ENCODE results near the gene CHCHD6. TPM values are rescaled to one million over a fixed set of nuclear protein-coding genes. Genes with fewer than 3 reads are reported as not detected.

CHCHD6 gene
- total and polyA plus RNA-seq, 2 donors (not counting 3 experiments of a cell fraction or from before 2014, with no cell fraction given) = 8.4 to 10.1 TPM

- no peak overlapping the region for H3K4me3 ChIP-seq (replicated peaks in 1 of 3; ENCODE audit: insufficient read depth in 1 of 3, low read depth in 1 of 3, low read length in 3 of 3)
- H3K9ac ChIP-seq (replicated peaks; ENCODE audit: extremely low read depth, insufficient read depth, low read length) = no peak overlapping the region
- BruUV-seq (replicated peaks) = no TSS peak
- H3K9me3 ChIP-seq (replicated peaks; ENCODE audit: control insufficient read depth, insufficient read depth, low read length) = no peaks in the 10 kb centered on the region
- H3K27me3 ChIP-seq (ENCODE audit: control insufficient read depth in 2 of 2, insufficient read depth in 2 of 2, low read length in 2 of 2) = no peaks in the 10 kb centered on the region
- H4K20me1 ChIP-seq (replicated peaks; ENCODE audit: control insufficient read depth, extremely low read depth, insufficient read depth, low read length) = no peaks in the 10 kb centered on the region
- TF ChIP-seq POLR2AphosphoS5 (IDR thresholded peaks at IDR 0.05; ENCODE audit: insufficient read depth, low read depth, low read length) (no peak), GATA2 (IDR thresholded peaks at IDR 0.05; ENCODE audit: insufficient read depth, insufficient read length, low read depth, low read length) (no peak), POLR2A (IDR thresholded peaks at IDR 0.05; ENCODE audit: low read depth, low read length) (no peak), FOS (IDR thresholded peaks at IDR 0.05; ENCODE audit: borderline replicate concordance, insufficient read depth, low read length) (no peak), JUN (IDR thresholded peaks at IDR 0.05; ENCODE audit: borderline replicate concordance, insufficient read depth, insufficient read length, low read depth) (no peak), EZH2 (IDR thresholded peaks at IDR 0.05; ENCODE audit: borderline replicate concordance, low read depth, low read length, severe bottlenecking) (no peak), MYC (IDR thresholded peaks at IDR 0.05; ENCODE audit: low read depth, low read length) (no peak)
- TF ChIP-seq, protein P1, sequence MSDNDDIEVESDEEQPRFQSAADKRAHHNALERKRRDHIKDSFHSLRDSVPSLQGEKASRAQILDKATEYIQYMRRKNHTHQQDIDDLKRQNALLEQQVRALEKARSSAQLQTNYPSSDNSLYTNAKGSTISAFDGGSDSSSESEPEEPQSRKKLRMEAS (IDR thresholded peaks at IDR 0.05; ENCODE audit: insufficient read depth, insufficient read length) = no peak
- TF ChIP-seq, protein P2, sequence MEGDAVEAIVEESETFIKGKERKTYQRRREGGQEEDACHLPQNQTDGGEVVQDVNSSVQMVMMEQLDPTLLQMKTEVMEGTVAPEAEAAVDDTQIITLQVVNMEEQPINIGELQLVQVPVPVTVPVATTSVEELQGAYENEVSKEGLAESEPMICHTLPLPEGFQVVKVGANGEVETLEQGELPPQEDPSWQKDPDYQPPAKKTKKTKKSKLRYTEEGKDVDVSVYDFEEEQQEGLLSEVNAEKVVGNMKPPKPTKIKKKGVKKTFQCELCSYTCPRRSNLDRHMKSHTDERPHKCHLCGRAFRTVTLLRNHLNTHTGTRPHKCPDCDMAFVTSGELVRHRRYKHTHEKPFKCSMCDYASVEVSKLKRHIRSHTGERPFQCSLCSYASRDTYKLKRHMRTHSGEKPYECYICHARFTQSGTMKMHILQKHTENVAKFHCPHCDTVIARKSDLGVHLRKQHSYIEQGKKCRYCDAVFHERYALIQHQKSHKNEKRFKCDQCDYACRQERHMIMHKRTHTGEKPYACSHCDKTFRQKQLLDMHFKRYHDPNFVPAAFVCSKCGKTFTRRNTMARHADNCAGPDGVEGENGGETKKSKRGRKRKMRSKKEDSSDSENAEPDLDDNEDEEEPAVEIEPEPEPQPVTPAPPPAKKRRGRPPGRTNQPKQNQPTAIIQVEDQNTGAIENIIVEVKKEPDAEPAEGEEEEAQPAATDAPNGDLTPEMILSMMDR (IDR thresholded peaks at IDR 0.05; ENCODE audit: extremely low read depth in 1 of 2, insufficient read depth in 1 of 2, low read depth in 1 of 2, low read length in 2 of 2) = no peak
- dilution Hi-C loops (cut with MboI; ENCODE audit: extremely low pct_ligation_motif_present, low sequenced_read_pairs) (no loop called here), intact Hi-C loops (cut with micrococcal nuclease) (no loop called here)
- DNase-seq (ENCODE audit: low read depth, low spot score) = no peak
- H3K4me2 ChIP-seq (ENCODE audit: insufficient read depth, low read length) = no peak overlapping the region
- no peaks in the 10 kb centered on the region for H3K36me3 ChIP-seq (ENCODE audit: control insufficient read depth in 2 of 2, extremely low read depth in 1 of 2, insufficient read depth in 2 of 2, low read length in 2 of 2)
- CTCF ChIA-PET = interaction anchor here (1.4 kb wide), 1 partner anchor 24 kb away, joined by 3 read pairs; no protein-coding TSS in a partner anchor
- no peak overlapping the region for H3K27ac ChIP-seq (ENCODE audit: insufficient read depth, low read depth, low read length)
- H2AFZ ChIP-seq (ENCODE audit: low read depth, low read length) = no peak overlapping the region
- POLR2A ChIA-PET = no interaction called here
- no peaks in the 10 kb centered on the region for H3K79me2 ChIP-seq (ENCODE audit: control insufficient read depth, insufficient read depth, low read length)
- no peaks in the 10 kb centered on the region for H3K4me1 ChIP-seq (ENCODE audit: control insufficient read depth, extremely low read depth, insufficient read depth, low read length)
- FAIRE-seq = no peak
- no peaks in the 10 kb centered on the region for H3K9me1 ChIP-seq (replicated peaks; ENCODE audit: control insufficient read depth, extremely low read depth, insufficient read depth, low read length)
Observed at GRCh38 chr3:126714276-126714900, 10.3 kb downstream of the CHCHD6 start.

Data from endothelial cell of umbilical vein (primary cell).